GM19240 (cell line): ENCODE results near the gene RAB3C.
"Not testable (repeated sequence)": the region's sequence is repeated elsewhere in the genome, so short reads cannot be mapped to it uniquely, and the experiment has no call there.

Experiments used
- DNase-seq: peaks from one replicate; pipeline ENCODE4 v3.0.0; 2011; ENCODE audit warnings: low spot score; ENCODE audit not compliant: insufficient read length

RAB3C gene

GRCh38 chr5:58602889-58603288 is 20.0 kb downstream of the RAB3C start:
- not testable (repeated sequence) for DNase-seq

- DNase-seq = no peak
These were observed 23.2 kb downstream of the RAB3C start for GRCh38 chr5:58606064-58606463.

- DNase-seq = no peak
These were observed 33.1 kb downstream of the RAB3C start for GRCh38 chr5:58615972-58616371.

- no peak for DNase-seq
These were observed 34.4 kb downstream of the RAB3C start for GRCh38 chr5:58617241-58617640.

GRCh38 chr5:58620336-58620735 is 37.5 kb downstream of the RAB3C start:
- DNase-seq = no peak

GRCh38 chr5:58622936-58623871 is 40.3 kb downstream of the RAB3C start:
- no peak for DNase-seq

GRCh38 chr5:58628626-58629025 is 45.8 kb downstream of the RAB3C start:
- no peak for DNase-seq

- DNase-seq = no peak
These were observed 46.6 kb downstream of the RAB3C start for GRCh38 chr5:58629271-58630159.

GRCh38 chr5:58631895-58632294 is 49.0 kb downstream of the RAB3C start:
- no peak for DNase-seq

GRCh38 chr5:58635416-58635815 is 52.5 kb downstream of the RAB3C start:
- DNase-seq = no peak

GRCh38 chr5:58640011-58640410 is 57.1 kb downstream of the RAB3C start:
- DNase-seq = no peak

- no peak for DNase-seq
These were observed 58.7 kb downstream of the RAB3C start for GRCh38 chr5:58641533-58641932.

GRCh38 chr5:58648846-58649245 is 66.0 kb downstream of the RAB3C start:
- DNase-seq = no peak

- DNase-seq = no peak
These were observed 66.8 kb downstream of the RAB3C start for GRCh38 chr5:58649716-58650115.

- no peak for DNase-seq
These were observed 70.6 kb downstream of the RAB3C start for GRCh38 chr5:58653521-58653920.

- DNase-seq = no peak
These were observed 83.3 kb downstream of the RAB3C start for GRCh38 chr5:58666141-58666540.

GRCh38 chr5:58666598-58667581 is 84.0 kb downstream of the RAB3C start:
- no peak for DNase-seq

GRCh38 chr5:58670582-58670981 is 87.7 kb downstream of the RAB3C start:
- DNase-seq = no peak

GRCh38 chr5:58671155-58671554 is 88.3 kb downstream of the RAB3C start:
- DNase-seq = no peak

- DNase-seq = no peak
These were observed 89.6 kb downstream of the RAB3C start for GRCh38 chr5:58672521-58672920.

- DNase-seq = no peak
These were observed 91.2 kb downstream of the RAB3C start for GRCh38 chr5:58674070-58674469.
